CD4-positive, alpha-beta T cell treated with Interleukin-6 at 100 ng/mL for 8 hours (primary cell): ENCODE data around the gene GEMIN7.
"Not testable (repeated sequence)": the region's sequence is repeated elsewhere in the genome, so short reads cannot be mapped to it uniquely, and the experiment has no call there.

Experiments
- DNase-seq: peaks from one replicate; pipeline ENCODE4 v3.0.0-alpha.2; 2020; ENCODE audit warnings: mixed read lengths, low spot score

GEMIN7 gene

DNA sequence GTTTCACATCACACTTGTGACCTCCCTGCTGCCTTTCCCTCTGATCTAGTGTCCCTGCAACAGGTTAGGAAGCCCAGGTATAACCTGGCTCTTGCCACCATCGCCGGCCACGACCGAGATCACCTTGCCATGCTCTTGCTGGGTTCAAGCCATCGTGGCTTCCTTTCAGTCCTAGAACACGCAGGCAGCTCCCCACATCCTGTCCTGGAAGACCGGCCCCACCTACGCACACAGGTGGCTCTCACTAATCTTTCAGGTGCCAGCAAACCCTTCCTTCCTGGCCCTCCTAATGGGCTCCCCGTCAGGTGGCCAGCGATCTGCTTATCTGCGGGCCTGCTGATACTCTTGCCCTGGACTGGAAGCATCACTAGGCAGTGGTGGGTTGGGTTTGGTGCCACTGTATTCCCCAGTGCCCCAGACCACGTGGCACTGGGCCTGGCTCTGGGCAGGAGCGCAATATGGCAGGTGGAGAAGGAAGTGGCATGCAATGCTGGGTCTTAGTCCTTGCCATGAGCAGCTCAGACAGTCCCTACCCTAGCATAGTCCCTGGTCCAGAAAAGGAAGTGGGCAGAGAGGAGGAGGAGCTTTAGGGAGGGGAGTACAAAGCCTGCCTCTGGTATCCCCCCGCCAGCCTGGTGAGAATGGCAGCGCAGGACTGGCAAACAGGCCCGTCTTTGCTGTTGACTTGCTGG, 25.7 kb downstream of the GEMIN7 start:
- DNase-seq: no peak

DNA sequence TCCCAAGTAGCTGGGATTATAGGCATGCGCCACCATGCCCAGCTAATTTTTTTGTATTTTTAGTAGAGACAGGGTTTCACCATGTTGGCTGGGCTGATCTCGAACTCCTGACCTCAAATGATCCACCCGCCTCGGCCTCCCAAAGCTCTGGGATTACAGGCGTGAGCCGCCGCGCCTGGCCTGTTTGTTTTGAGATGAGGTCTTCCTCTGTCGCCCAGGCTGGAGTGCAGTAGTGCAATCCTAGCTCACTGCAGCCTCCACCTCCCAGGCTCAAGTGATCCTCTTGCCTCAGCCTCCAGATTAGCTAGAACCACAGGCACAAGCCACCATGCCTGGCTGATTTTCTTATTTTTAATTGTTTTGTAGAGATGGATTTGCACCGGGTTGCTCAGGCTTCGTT, 27.3 kb downstream of the GEMIN7 start:
- DNase-seq: not testable (repeated sequence)

DNA sequence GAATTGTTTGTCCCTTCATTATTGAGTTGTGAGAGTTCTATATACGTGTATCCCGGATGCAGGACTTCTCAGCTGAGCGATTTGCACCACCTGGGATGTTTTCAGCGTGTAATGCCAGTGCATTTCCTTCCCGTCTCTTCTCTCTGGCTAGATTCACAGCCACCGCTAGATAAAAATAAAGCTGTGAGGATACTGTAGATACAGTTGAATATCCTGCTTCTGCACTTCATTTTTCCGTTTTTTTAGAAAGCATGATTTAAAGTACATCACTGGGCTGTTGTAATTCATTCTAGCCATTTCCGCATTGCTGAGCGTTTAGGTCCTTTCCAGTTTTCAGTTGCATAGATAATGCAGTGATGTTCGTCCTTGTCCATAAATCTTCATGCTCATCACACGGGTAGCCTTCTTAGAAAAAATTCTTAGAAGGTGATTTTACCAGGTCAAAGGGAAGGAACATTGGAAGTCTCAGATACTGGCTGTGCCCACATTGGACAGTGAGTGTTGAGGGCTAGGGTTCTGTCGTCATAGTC, 28.6 kb downstream of the GEMIN7 start:
- no peak for DNase-seq

DNA sequence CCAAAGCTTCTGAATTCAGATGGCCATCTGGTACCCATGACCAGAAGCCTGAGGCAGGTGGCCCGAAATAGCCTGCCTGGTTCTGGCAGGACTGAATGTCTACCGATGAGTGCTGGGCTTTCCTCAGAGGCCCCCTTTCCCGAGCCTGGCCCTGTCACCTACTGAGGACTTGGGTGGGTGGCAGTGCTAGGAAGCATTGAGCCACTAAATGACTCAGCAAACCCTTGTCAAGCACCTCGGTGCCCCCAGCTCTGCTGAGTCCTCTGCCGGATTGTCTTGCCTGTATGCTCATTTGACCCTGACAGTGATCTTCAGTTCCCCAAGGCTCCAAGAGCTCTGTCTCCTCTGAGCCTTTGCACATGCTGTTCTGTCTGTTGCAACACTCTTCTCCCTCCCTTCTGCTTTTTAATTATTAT, 31.8 kb downstream of the GEMIN7 start:
- no peak for DNase-seq

DNA sequence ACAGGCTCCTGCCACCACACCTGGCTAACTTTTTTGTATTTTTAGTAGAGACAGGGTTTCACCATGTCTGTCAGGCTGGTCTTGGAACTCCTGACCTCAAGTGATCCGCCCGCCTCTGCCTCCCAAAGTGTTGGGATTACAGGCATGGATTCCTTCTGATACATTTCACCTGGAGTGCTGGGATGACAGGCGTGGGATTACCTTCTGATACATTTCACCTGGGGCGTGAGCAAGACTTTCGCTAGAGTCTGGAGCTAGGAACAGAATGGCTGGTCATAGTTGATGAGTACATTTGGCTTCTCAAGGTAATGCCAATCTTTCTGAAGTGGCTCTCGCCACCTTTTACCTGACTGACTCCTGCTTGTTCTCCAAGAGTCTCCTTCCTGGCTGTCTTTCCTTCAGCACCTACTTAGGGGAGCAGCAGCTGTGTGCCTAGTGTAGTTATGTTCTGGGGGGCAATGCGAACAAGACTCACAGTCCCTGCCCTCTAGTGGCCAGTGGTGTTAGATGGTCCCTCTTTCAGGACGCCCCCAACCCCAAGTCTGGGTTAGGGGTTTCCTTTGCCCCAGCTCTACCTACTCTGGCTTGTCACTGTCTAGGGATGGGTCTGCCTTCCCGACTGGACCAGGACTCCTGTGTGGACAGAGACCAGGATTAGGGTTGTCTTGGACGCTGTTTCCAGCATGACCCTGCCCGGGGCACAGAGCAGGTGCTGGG, 33.2 kb downstream of the GEMIN7 start:
- no peak for DNase-seq

DNA sequence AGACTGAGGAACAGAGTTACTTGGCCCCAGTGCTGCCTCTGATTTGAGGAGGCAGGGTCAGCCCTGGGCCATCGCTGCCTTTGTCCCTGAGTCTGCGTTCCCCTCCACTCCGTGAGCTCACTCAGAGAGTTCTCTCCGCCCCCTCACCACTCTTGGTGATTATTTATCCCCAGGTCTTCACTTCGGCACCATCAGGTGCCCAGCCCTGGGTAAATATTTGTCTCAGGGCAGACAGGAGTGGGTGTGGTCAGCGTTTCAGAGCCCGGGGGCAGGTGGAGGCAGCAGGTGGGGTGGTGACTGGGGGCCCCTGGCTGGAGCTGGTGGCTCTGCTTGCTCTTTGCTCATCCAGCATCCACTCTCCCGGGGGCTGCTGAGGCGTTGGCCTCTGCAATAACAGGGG, 34.6 kb downstream of the GEMIN7 start:
- DNase-seq: no peak

DNA sequence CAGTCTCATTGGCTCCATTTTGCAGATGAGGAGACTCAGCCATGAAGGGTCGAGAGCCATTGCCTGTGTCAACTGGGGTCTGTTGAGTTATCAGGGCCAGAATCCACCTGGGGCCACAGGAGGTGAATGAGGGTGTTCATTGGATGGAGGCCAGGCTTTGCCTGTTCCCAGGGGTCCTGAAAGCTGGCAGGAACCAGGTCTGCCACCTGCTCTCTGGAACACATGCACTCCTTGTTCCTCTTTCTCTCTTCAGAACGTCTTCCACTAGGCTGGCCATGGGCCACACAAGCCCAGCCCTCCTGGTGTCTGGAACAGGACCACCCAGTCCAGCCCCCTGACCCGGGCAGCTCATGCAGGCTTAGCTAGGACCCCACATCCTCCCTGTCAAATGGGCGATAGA, 35.1 kb downstream of the GEMIN7 start:
- no peak for DNase-seq

DNA sequence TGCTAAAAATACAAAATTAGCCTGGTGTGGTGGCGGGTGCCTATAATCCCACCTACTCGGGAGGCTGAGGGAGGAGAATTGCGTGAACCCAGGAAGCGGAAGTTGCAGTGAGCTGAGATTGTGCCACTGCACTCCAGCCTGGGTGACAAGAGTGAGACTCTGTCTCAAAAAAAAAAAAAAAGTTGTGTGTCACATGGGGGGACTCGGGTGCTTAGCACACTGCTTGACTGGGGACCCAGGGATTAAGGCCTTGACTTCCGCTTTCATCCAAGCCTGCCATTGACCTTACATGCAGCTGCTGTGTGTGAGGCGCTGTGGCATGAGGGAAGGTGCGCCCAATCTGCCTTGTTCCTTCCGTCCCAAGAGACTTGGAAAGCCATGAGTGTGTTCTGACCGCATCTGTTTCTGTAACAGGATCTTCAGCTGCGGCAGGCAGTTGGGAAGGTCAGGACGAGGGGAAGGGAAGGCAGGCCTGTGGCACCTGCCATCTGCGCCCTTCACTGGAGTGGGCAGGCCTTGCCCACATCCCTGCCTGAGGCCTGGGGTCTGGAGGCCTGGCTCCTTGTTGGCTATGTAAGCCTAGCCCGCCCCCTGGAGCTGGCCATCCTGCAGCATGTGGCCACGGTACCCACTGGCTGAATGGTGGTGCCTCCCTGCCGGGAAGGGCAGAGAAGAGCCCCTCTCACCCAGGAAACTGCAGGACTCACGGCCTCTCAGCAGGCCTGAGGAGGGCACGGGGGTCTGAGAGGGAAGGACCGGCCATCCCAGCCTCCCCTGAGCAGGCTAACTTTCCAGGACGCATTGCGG, 37.0 kb downstream of the GEMIN7 start:
- no peak for DNase-seq

DNA sequence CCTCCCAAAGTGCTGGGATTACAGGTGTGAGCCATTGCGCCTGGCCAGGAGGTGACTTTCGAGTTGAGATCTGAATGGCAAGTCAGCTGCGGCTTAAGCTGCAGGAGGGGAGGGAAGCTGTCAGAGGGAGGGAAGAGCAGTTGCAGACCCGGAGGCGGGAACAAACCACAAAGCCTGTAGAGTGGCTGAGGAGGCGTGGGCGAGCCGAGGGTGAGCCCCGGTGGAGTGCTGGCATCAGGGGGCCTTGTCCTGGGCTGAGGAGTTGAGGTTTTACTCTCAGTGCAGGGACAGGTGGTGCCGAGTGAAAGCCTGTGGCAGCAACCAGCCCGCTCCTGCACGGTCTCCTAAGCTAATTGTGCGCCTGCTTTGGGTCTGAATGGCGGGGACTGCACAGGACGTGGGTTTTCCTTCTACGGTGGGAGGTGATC, 38.1 kb downstream of the GEMIN7 start:
- peak; percentile 34 for DNase-seq

DNA sequence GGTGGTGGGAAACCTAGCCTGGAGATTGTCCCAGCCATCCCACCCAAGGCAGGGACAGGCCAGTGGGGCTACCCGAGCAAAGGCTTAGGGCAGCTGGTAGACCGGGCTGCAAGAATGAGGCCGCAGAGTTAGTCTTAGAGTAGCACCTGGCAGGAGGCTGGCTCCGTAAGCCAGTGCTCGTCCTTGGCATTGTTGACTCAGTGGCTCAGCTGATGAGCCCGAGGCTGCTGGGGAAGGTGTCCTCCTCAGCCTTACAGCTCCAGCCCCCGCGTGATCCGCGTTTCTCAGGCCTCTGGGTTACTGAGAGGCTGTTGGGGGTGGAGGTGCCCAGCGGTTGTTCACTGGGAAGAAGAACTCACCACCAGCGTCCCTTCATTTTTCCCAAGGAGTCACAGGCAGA, 38.6 kb downstream of the GEMIN7 start:
- no peak for DNase-seq

DNA sequence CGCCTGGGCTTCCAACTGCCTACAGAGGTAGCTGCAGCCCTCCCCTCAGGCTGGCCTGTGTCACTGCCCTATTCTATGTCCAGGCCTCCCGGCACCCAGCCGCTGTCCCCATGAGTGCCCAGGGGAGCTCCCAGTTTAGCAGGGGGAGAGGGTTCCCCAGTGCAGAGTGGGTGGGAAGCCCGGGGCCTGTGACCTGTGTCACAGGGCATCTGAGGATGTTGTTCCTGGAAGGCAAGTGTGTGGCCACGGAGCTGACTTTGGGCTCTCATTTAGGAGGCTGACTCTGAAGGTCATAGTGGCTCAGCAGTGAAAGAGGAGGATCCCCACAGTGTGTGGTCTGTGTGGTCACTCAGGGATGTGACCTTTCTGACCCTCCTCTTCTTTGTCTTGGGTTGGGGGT, 39.0 kb downstream of the GEMIN7 start:
- DNase-seq: no peak

DNA sequence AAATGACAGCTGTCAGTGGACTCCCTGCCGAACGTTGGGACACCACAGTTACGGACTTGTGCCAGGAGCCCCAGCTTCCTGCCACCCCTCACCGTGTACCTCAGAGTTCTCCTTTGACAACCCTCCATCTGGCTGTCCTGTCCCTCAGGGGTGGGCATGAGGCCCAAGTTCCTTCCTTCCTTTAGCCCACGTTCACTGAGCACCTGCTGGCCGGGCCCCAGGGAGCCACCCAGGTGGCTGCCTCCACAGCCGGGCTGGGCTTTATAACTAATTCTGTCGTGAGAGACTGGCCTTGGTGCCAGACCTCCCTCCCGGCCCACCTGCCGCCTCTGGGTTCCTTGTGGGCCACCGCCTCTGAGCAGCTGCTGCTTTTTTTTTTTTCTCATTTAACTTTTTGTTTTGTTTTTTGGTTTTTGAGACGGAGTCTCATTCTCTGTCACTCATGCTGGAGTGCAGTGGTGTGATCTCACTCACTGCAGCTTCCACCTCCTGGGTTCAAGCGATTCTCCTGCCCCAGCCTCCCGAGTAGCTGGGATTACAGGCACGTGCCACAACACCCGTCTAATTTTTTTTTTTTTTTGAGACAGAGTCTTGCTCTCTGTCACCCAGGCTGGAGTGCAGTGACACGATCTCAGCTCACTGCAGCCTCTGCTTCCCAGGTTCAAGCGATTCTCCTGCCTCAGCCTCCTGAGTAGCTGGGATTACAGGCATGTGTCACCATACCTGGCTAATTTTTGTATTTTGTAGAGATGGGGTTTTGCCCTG, 39.7 kb downstream of the GEMIN7 start:
- not testable (repeated sequence) for DNase-seq

DNA sequence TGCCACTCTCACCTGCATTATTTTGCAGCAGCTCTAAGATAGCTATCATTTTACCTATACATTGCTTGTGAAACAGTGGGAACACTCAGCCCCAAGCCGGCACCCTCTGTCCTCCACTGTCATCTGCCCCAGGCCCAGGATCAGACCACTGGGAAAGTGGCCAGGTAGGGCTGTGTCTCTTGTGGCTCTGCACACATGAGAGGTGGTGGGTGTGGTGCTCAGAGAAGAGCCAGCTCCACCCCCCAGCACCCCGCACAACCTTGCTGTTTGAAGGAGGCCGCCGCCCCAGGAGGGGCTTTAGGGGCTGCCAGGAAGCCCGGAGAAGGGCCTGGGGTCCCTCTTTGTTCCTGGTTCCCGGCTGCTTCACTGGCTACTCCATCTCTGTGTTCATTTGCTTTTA, 40.5 kb downstream of the GEMIN7 start:
- no peak for DNase-seq

DNA sequence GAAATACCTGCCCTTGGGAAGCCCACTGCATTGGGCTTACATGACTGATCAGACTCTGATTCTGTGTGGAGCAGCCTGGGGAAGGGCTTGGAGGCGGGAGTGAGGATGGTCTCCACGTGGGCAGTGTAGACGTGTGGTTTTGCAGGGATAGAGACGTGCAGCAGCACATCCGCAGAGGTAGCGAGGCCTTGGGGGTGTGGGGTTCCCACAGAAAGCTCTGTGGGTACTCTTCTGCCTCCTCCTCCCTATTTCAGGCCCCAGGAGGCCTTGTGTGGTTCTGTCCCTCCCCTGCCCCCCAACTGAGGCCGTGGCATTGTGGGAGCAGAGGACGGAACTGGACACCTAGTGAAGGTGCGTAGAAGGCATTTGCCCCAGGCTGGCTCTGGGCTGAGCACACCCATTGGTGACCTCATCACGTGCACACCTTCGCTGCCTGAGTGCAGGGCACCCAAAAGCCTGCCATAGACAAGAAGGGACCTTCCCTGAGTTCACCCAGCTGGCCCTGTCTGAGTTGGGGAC, 42.8 kb downstream of the GEMIN7 start:
- DNase-seq: no peak

DNA sequence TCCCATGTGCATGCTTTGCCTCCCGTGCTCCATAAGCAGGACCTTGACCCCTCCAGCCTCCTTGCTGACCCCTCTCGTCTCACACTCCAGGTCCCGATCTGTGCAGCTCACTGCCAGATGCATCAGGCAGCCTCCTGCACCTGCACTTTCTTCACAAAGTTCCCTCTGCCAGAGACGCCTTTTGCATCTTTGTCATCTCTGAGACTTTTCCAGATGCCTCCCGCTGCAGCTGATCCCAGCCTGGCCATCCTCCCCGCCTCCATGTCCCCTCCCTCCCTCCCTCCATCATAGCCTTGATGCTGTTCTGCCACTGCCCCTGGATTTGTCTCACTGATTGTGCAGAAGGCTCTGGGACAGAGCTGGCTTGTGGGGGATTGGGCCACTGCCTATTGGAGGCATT, 43.8 kb downstream of the GEMIN7 start:
- DNase-seq: no peak

DNA sequence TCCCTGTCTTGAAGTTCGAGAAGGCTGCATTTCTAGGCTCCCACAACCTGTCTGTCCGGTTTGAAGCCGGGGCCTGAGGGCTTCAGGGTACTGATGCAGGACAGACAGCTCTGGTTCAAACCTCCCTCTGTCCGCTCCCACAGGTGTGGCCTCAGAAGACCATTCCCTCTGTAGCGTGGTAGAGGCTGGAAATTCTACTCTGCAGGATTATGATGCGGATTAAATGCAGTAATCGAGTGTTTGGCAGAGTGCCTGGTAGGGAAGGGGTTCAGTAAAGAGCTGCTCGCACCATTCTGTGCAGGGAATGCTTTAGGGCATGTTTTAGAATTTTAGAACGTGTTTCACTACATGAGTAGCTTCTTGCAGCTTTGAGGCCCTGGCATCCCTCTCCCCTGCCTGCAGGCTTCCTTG, 44.4 kb downstream of the GEMIN7 start:
- DNase-seq: no peak

DNA sequence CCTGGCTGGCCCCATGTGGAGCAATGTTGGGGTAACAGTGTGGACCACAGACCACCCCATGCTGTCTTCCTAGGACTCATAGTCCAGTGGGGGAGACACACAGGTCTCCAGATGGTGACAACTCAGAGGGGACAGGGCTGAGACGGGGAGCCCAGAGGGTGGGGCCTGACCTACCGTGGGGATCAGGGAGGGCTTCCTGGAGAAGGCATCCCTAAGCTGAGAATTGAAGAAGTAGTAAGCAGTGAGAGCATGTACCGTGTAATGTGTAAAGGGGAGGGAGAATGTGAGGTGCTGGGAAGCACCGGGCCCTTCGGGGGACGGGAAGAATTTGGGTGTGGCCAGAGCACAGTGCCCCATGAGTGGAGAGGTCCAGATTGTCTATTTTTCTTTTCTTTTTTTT, 45.0 kb downstream of the GEMIN7 start:
- no peak for DNase-seq

DNA sequence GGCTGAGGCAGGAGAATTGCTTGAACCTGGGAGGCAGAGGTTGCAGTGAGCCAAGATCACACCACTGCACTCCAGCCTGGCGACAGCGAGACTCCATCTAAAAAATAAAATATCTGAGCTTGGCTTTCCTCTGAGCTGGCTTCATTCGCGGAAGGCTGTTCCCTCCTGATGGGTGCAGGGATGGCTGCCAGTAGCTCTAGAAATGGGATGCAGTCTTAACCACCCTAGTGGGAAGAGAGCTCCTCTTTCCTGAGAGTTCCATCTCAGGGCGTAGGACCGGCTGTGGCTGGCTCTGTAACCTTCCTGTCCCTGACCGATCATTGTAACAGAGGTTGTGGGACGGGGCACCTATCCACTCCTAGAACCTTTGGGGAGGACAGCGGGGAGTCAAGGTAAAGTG, 46.3 kb downstream of the GEMIN7 start:
- no peak for DNase-seq

DNA sequence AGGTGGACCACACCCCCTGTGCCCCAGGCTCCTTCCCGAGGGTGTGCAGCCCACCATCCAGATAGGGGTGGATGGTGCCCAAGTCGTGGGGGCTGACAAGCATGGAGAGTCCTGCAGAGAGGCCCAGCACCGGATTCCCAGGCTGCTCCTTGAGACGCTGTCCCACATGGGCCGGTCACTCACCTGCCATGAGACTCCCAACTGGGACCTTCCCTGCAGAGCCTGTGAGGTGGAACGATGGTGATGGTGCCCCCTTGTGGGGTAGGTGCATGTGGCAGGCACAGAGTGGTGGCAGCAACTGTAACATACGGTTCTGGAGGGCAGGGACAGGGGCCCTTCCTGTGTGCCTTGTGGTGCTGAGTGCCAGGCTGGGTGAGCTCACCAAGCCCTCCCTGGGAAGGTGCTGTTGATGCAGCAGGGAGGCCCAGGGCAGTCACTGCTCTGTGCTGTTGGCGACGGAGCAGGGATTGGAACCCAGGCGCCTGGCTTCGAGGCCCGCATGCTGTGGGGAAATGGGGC, 47.0 kb downstream of the GEMIN7 start:
- peak; percentile 55 for DNase-seq

DNA sequence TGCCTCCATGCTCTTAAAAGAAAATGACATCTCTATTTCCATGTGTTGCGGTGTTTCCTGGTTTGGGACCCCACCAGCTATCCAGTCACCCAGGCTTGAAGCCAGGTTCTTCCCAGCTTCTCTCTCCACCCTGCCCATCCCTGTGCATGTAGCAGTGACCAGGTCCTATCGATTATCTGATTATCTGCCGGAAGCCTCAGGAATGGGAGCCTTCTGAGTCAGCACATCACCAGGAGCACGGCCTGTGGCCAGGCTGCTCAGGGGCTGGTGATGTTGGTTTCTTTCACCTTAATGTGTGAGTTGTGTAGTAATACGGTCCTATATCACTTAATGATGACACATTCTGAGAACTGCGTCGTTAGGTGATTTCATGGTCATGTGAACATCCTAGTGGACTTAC, 47.6 kb downstream of the GEMIN7 start:
- DNase-seq: no peak

DNA sequence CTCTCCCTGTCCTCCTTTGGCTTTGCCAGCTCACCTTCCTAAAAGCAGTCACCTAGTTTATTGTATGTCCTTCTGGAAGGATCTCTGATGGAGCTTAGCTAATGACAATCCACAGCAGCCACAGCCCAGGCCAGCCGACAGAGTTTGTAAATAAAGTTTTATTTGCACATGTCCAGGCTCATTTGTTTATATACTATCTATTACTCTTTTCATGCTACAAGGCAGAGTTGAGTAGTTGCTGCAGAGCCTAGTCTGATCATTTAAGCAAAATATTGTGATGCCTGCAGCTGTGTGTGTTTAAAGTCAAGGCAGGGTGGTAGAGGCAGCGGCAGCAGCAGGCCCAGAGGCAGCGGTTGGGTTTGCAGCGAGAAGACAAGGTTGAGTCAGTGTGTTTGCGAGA, 49.1 kb downstream of the GEMIN7 start:
- DNase-seq: no peak

DNA sequence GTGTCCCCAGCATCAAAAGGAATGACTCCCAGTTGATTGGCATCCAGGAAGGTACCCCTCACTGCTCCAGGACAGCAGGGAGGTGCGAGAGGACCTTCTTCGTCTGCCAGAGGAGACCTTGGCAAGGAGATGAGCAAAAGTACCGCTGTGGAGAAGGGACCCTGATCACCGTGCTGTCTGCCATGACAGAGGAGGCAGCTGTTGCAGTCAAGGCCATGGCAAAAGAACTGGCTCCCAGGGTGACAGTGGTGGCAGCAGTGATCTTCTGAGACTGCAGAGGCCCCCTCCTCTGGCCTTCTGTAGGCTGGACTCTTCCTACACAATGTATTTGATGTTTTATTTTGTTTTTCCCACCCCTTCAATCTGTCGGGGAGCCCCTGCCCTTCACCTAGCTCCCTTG, 49.7 kb downstream of the GEMIN7 start:
- no peak for DNase-seq
